ENCODE results near the gene CENPO.

DNA sequence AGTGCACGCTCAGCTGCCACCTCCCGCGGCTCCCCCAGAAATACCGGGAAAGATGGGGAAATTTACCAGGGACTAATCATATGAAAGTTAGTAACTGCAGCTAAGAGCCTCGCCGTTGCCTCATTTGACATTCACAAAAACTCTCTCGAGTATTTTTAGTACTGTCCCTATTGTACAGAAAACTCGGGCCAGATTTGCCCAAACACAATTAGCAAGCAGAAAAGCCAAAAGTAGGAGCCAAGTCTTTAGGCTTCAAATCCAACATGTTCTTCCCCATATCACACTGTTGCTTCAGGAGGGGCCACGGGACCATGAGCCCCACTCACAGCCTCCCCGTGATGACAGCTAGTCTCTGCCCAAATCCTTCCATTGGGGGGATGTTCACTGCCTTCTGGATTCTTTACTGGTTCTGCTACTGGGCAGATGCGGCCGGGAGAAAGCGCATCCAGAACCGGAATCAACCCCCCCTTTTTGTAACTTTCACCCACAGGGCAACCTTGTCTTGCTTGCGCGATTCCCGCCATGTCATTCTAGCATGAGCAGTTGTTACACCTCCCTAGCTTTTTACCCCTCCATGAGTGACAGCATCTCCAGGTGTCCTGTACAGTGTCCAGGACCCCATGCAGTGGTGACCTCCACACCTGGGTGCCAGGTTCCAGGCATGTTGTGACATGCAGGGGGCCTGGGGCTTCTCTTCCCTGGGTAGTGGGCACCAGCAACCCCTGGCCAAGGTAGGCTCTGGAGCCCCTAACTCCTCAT is 35.2 kb downstream of the CENPO start:
- TF ChIP-seq YY1 (IDR thresholded peaks at IDR 0.05; ENCODE audit: low read depth) = 0 out of 2 replicates have a peak, but pooled peaks have one; percentile 10
- no peak for TF ChIP-seq TEAD4 (IDR thresholded peaks at IDR 0.05)
- TF ChIP-seq, protein P1, sequence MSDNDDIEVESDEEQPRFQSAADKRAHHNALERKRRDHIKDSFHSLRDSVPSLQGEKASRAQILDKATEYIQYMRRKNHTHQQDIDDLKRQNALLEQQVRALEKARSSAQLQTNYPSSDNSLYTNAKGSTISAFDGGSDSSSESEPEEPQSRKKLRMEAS (IDR thresholded peaks at IDR 0.05) = peak; percentile 45; the same call in 1 of the 2 replicates
- TF ChIP-seq, protein P2, sequence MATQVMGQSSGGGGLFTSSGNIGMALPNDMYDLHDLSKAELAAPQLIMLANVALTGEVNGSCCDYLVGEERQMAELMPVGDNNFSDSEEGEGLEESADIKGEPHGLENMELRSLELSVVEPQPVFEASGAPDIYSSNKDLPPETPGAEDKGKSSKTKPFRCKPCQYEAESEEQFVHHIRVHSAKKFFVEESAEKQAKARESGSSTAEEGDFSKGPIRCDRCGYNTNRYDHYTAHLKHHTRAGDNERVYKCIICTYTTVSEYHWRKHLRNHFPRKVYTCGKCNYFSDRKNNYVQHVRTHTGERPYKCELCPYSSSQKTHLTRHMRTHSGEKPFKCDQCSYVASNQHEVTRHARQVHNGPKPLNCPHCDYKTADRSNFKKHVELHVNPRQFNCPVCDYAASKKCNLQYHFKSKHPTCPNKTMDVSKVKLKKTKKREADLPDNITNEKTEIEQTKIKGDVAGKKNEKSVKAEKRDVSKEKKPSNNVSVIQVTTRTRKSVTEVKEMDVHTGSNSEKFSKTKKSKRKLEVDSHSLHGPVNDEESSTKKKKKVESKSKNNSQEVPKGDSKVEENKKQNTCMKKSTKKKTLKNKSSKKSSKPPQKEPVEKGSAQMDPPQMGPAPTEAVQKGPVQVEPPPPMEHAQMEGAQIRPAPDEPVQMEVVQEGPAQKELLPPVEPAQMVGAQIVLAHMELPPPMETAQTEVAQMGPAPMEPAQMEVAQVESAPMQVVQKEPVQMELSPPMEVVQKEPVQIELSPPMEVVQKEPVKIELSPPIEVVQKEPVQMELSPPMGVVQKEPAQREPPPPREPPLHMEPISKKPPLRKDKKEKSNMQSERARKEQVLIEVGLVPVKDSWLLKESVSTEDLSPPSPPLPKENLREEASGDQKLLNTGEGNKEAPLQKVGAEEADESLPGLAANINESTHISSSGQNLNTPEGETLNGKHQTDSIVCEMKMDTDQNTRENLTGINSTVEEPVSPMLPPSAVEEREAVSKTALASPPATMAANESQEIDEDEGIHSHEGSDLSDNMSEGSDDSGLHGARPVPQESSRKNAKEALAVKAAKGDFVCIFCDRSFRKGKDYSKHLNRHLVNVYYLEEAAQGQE (IDR thresholded peaks at IDR 0.05; ENCODE audit: low read depth) = no peak
- TF ChIP-seq, protein P3, sequence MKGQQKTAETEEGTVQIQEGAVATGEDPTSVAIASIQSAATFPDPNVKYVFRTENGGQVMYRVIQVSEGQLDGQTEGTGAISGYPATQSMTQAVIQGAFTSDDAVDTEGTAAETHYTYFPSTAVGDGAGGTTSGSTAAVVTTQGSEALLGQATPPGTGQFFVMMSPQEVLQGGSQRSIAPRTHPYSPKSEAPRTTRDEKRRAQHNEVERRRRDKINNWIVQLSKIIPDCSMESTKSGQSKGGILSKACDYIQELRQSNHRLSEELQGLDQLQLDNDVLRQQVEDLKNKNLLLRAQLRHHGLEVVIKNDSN (IDR thresholded peaks at IDR 0.05) = no peak
- peak; percentile 67; the same call in 1 of the 2 replicates for TF ChIP-seq EP300 (IDR thresholded peaks at IDR 0.05; ENCODE audit: borderline replicate concordance)
- no peak for TF ChIP-seq FOXM1 (IDR thresholded peaks at IDR 0.05; ENCODE audit: borderline replicate concordance, low read depth)
- no peak for TF ChIP-seq CEBPB (IDR thresholded peaks at IDR 0.05)
- TF ChIP-seq ZBTB7A (IDR thresholded peaks at IDR 0.05; ENCODE audit: low read depth) = no peak
- TF ChIP-seq TAF1 (IDR thresholded peaks at IDR 0.05; ENCODE audit: low read depth) = no peak

Measured in Ishikawa (cell line).